Measurements from ENCODE around the gene CAPN2.

- TF ChIP-seq CTCF (conservative IDR thresholded peaks at IDR 0.05) (no peak), ZFX (IDR thresholded peaks at IDR 0.05) (no peak)
These were observed 63.4 kb downstream of the CAPN2 start for GRCh38 chr1:223775711-223776074.

Measured in C4-2B (cell line).